NB4 (cell line): Measurements from ENCODE around the gene PAX4.

Experiments used
- CTCF ChIP-seq: IDR thresholded peaks from one replicate; pipeline ENCODE4 v1.5.1; 2012; ENCODE audit warnings: low read depth, low read length
- POLR2A ChIP-seq: IDR thresholded peaks from 2 replicates; pipeline ENCODE4 v1.6.1; 2011; ENCODE audit warnings: mild to moderate bottlenecking; ENCODE audit not compliant: insufficient read length; ENCODE audit errors: extremely low read depth

DNA sequence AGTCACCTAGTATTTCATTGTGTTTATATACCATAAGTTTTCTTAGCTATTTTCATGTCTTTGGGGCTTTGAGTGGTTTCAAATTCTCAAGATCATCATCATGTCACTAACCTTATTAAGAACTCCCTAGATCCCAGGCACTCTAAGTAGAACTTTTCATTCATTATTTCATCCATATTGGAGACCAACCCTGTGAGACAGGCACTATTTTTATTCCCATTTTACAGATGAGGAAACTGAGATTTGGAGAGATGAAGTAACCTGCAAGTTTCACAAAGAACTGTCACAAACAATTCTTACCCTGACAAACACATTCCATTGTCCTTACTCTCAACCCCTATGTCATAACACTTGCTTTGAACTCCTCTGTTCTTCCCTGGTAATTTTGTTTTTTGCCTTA lies 20.3 kb upstream of the PAX4 start:
- TF ChIP-seq CTCF (no peak), POLR2A (no peak)
